HCT116 (cell line): Measurements from ENCODE around the gene RNF130. TPM values are rescaled to one million over a fixed set of nuclear protein-coding genes. Genes with fewer than 3 reads are reported as not detected.

Source experiments
- ATAC-seq: fragments of 200-7000 bp; cut with Tn5 transposase; 2 replicates; pipeline ENCODE4 v1.9.1; 2020; ENCODE audit warnings: mild to moderate bottlenecking, moderate library complexity
- BruUV-seq: library from RNA; stranded (reverse); fragments of 400-500 nt; replicated peaks from 2 replicates; lab custom pipeline; 2021; lab: Mats Ljungman, UMichigan
- CTCF ChIA-PET: fragments of 300-600 bp; sonication (Branson Sonifier 250); formaldehyde crosslinking; loops from one replicate; lab custom pipeline; 2021; ENCODE audit warnings: antibody characterized with exemption; lab: Charles Lee
- POLR2A ChIA-PET: fragments of 300-600, 350-600 bp; sonication (Branson Sonifier 250); formaldehyde crosslinking; loops from one replicate; lab custom pipeline; 2021; ENCODE audit warnings: antibody characterized with exemption; lab: Charles Lee
- RAD21 ChIA-PET, 2 experiments: fragments of 300-600 bp; sonication (Branson Sonifier 250); formaldehyde crosslinking; loops; one replicate each; lab custom pipeline; 2023; ENCODE audit warnings: low total read pairs in 2 of 2; ENCODE audit not compliant: uncharacterized antibody in 2 of 2, unreplicated experiment in 2 of 2, low non-redundant PET in 1 of 2; lab: Charles Lee
- DNase-seq: peaks from one replicate; pipeline ENCODE4 v3.0.0-alpha.2; 2010; ENCODE audit warnings: low read depth, low spot score
- H2AFZ ChIP-seq: fragments of 200-600 bp; shearing (Covaris generic), sonication (generic); 2 replicates; pipeline ENCODE4 v1.6.1; 2017; ENCODE audit warnings: low read depth, mixed run types, mixed read lengths, antibody characterized with exemption, low read length; ENCODE audit not compliant: poor library complexity, severe bottlenecking
- H3K27ac ChIP-seq: 2 replicates; pipeline ENCODE4 v1.5.1; 2012; ENCODE audit warnings: low read depth, low read length
- H3K27me3 ChIP-seq: fragments of 200-600 bp; sonication (generic); 2 replicates; pipeline ENCODE4 v1.6.1; 2016; ENCODE audit warnings: mixed run types, low read length, mixed read lengths; ENCODE audit not compliant: insufficient read depth
- H3K36me3 ChIP-seq, 2 experiments: fragments of 200-500 bp in 1 of 2; fragments of 200-600 bp in 1 of 2; sonication (Bioruptor generic) in 1 of 2; sonication (generic) in 1 of 2; 2 replicates each; pipeline versions ENCODE4 v1.5.1 to v1.6.1; 2014 to 2016; ENCODE audit warnings: low read length in 2 of 2, inconsistent platforms in 1 of 2, mixed read lengths in 1 of 2, mixed run types in 1 of 2; ENCODE audit not compliant: insufficient read depth in 2 of 2, control insufficient read depth in 1 of 2
- H3K4me1 ChIP-seq, 2 experiments: fragments of 200-600 bp in 1 of 2; sonication (generic) in 1 of 2; 2 replicates each; pipeline versions ENCODE4 v1.5.1 to v1.6.1; 2012 to 2017; ENCODE audit warnings: low read length in 2 of 2, inconsistent platforms in 1 of 2, mild to moderate bottlenecking in 1 of 2, mixed read lengths in 1 of 2, mixed run types in 1 of 2, moderate library complexity in 1 of 2; ENCODE audit not compliant: insufficient read depth in 2 of 2, control insufficient read depth in 1 of 2
- H3K4me2 ChIP-seq: fragments of 200-600 bp; sonication (generic); 2 replicates; pipeline ENCODE4 v1.6.1; 2017; ENCODE audit warnings: mixed run types, low read length, mixed read lengths
- H3K4me3 ChIP-seq, 2 experiments: fragments of 200-600 bp in 1 of 2; sonication (generic) in 1 of 2; replicated peaks in 1 of 2; 2 replicates each; pipeline ENCODE4 v1.5.1; 2011 to 2016; ENCODE audit warnings: low read length in 2 of 2, control low read depth in 1 of 2, low read depth in 1 of 2, mild to moderate bottlenecking in 1 of 2, mixed read lengths in 1 of 2, mixed run types in 1 of 2
- H3K79me2 ChIP-seq: fragments of 200-600 bp; sonication (generic); 2 replicates; pipeline ENCODE4 v1.6.1; 2017; ENCODE audit warnings: mild to moderate bottlenecking, mixed run types, low read length, moderate library complexity, mixed read lengths; ENCODE audit not compliant: insufficient read depth
- H3K9ac ChIP-seq: fragments of 200-600 bp; sonication (generic); 2 replicates; pipeline ENCODE4 v1.6.1; 2016; ENCODE audit warnings: low read length, mixed read lengths
- H3K9me2 ChIP-seq: fragments of 200-600 bp; sonication (generic), shearing (Covaris generic); 2 replicates; pipeline ENCODE4 v1.6.1; 2017; ENCODE audit warnings: mixed run types, mild to moderate bottlenecking, moderate library complexity; ENCODE audit not compliant: insufficient read depth
- H3K9me3 ChIP-seq, 2 experiments: fragments of 200-500 bp in 1 of 2; fragments of 200-600 bp in 1 of 2; sonication (Bioruptor generic) in 1 of 2; sonication (generic) in 1 of 2; 2 replicates each; pipeline ENCODE4 v1.6.1; 2014 to 2017; ENCODE audit warnings: low read length in 2 of 2, mixed read lengths in 2 of 2, inconsistent platforms in 1 of 2, low read depth in 1 of 2, mild to moderate bottlenecking in 1 of 2, mixed run types in 1 of 2, moderate library complexity in 1 of 2; ENCODE audit not compliant: control insufficient read depth in 1 of 2, insufficient read depth in 1 of 2
- H4K20me1 ChIP-seq: fragments of 200-600 bp; sonication (generic), shearing (Covaris generic); 2 replicates; pipeline ENCODE4 v1.6.1; 2017; ENCODE audit warnings: mixed run types, mild to moderate bottlenecking, moderate library complexity; ENCODE audit not compliant: insufficient read depth
- ATF3 ChIP-seq: IDR thresholded peaks from 2 replicates; pipeline ENCODE4 v1.6.1; 2012
- CEBPB ChIP-seq: IDR thresholded peaks from 2 replicates; pipeline ENCODE4 v1.6.1; 2012; ENCODE audit warnings: low read depth
- EGR1 ChIP-seq: IDR thresholded peaks from 2 replicates; pipeline ENCODE4 v1.6.1; 2012; ENCODE audit warnings: low read depth
- ELF1 ChIP-seq: IDR thresholded peaks from 2 replicates; pipeline ENCODE4 v1.6.1; 2012; ENCODE audit warnings: low read depth, borderline replicate concordance
- FOSL1 ChIP-seq: IDR thresholded peaks from 2 replicates; pipeline ENCODE4 v1.6.1; 2012; ENCODE audit warnings: low read depth
- JUND ChIP-seq: IDR thresholded peaks from 2 replicates; pipeline ENCODE4 v1.6.1; 2012
- MAX ChIP-seq: IDR thresholded peaks from 2 replicates; pipeline ENCODE4 v1.6.1; 2012
- POLR2A ChIP-seq: IDR thresholded peaks from 2 replicates; pipeline ENCODE4 v1.7.0; 2011; ENCODE audit warnings: borderline replicate concordance; ENCODE audit not compliant: insufficient read depth, insufficient read length; ENCODE audit errors: extremely low read depth
- POLR2AphosphoS5 ChIP-seq: IDR thresholded peaks from 2 replicates; pipeline ENCODE4 v1.6.1; 2011; ENCODE audit warnings: mild to moderate bottlenecking, low read depth, low read length, moderate library complexity
- SRF ChIP-seq: IDR thresholded peaks from 2 replicates; pipeline ENCODE4 v1.6.1; 2012; ENCODE audit warnings: low read depth
- TCF7L2 ChIP-seq: IDR thresholded peaks from 2 replicates; pipeline ENCODE4 v1.7.0; 2011; ENCODE audit warnings: borderline replicate concordance, inconsistent platforms; ENCODE audit not compliant: insufficient read depth, insufficient read length; ENCODE audit errors: extremely low read depth
- YY1 ChIP-seq: IDR thresholded peaks from 2 replicates; pipeline ENCODE4 v1.6.1; 2011; ENCODE audit warnings: low read length, low read depth, moderate library complexity, mild to moderate bottlenecking; ENCODE audit not compliant: insufficient replicate concordance; ENCODE audit errors: extremely low read depth
- ZBTB33 ChIP-seq: IDR thresholded peaks from 2 replicates; pipeline ENCODE4 v1.6.1; 2011; ENCODE audit warnings: mild to moderate bottlenecking, low read length, moderate library complexity; ENCODE audit not compliant: insufficient replicate concordance; ENCODE audit errors: extremely low read depth
- ZFX ChIP-seq: fragments of 450-650 bp; IDR thresholded peaks from 2 replicates; pipeline ENCODE4 v1.6.1; 2017
- intact Hi-C: fragments of 100-400 bp; cut with micrococcal nuclease; formaldehyde crosslinking; loops from 2 replicates; pipeline ENCODE4 v1.10.0; 2022
- total RNA-seq: library from RNA; stranded (reverse); gene quantifications from one replicate; pipeline ENCODE4 v1.2.1, GENCODE V29; 2021; ENCODE audit not compliant: unreplicated experiment
- TF ChIP-seq, protein P1 (sequence below): IDR thresholded peaks from 2 replicates; pipeline ENCODE4 v1.6.1; 2012; ENCODE audit warnings: low read depth
- TF ChIP-seq, protein P2 (sequence below), 3 experiments: fragments of 200-600 bp in 1 of 3; sonication (generic) in 1 of 3; IDR thresholded peaks in 2 of 3; conservative IDR thresholded peaks in 1 of 3; 2 replicates each; pipeline ENCODE4 v1.5.1; 2012 to 2017; ENCODE audit warnings: low read depth in 2 of 3, low read length in 2 of 3, antibody characterized with exemption in 1 of 3, borderline replicate concordance in 1 of 3, control low read depth in 1 of 3, mild to moderate bottlenecking in 1 of 3, mixed read lengths in 1 of 3, mixed run types in 1 of 3, moderate library complexity in 1 of 3; ENCODE audit not compliant: insufficient read depth in 1 of 3

The RNF130 gene
- total RNA-seq, 1 experiment from 2014 or later, result 34.9 TPM

GRCh38 chr5:179981636-179982035, 89.9 kb downstream of the RNF130 start:
- H3K9me2 ChIP-seq, result no peaks in the 10 kb centered on the region
- no peak overlapping the region for H3K4me2 ChIP-seq
- no peak overlapping the region for H2AFZ ChIP-seq
- no peak for TF ChIP-seq YY1
- TF ChIP-seq, protein P1, sequence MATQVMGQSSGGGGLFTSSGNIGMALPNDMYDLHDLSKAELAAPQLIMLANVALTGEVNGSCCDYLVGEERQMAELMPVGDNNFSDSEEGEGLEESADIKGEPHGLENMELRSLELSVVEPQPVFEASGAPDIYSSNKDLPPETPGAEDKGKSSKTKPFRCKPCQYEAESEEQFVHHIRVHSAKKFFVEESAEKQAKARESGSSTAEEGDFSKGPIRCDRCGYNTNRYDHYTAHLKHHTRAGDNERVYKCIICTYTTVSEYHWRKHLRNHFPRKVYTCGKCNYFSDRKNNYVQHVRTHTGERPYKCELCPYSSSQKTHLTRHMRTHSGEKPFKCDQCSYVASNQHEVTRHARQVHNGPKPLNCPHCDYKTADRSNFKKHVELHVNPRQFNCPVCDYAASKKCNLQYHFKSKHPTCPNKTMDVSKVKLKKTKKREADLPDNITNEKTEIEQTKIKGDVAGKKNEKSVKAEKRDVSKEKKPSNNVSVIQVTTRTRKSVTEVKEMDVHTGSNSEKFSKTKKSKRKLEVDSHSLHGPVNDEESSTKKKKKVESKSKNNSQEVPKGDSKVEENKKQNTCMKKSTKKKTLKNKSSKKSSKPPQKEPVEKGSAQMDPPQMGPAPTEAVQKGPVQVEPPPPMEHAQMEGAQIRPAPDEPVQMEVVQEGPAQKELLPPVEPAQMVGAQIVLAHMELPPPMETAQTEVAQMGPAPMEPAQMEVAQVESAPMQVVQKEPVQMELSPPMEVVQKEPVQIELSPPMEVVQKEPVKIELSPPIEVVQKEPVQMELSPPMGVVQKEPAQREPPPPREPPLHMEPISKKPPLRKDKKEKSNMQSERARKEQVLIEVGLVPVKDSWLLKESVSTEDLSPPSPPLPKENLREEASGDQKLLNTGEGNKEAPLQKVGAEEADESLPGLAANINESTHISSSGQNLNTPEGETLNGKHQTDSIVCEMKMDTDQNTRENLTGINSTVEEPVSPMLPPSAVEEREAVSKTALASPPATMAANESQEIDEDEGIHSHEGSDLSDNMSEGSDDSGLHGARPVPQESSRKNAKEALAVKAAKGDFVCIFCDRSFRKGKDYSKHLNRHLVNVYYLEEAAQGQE, result no peak
- no peak for TF ChIP-seq EGR1
- no peak for TF ChIP-seq ZFX
- no peak for TF ChIP-seq CEBPB
- no peak for TF ChIP-seq ATF3
- TF ChIP-seq FOSL1, result no peak
- no peak for TF ChIP-seq MAX
- no peak for TF ChIP-seq ZBTB33
- no peak for TF ChIP-seq ELF1
- TF ChIP-seq JUND, result no peak
- TF ChIP-seq, protein P2, sequence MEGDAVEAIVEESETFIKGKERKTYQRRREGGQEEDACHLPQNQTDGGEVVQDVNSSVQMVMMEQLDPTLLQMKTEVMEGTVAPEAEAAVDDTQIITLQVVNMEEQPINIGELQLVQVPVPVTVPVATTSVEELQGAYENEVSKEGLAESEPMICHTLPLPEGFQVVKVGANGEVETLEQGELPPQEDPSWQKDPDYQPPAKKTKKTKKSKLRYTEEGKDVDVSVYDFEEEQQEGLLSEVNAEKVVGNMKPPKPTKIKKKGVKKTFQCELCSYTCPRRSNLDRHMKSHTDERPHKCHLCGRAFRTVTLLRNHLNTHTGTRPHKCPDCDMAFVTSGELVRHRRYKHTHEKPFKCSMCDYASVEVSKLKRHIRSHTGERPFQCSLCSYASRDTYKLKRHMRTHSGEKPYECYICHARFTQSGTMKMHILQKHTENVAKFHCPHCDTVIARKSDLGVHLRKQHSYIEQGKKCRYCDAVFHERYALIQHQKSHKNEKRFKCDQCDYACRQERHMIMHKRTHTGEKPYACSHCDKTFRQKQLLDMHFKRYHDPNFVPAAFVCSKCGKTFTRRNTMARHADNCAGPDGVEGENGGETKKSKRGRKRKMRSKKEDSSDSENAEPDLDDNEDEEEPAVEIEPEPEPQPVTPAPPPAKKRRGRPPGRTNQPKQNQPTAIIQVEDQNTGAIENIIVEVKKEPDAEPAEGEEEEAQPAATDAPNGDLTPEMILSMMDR (IDR thresholded peaks at IDR 0.05 in 2 of 3, conservative IDR thresholded peaks at IDR 0.05 in 1 of 3; ENCODE audit: borderline replicate concordance in 1 of 3, insufficient read depth in 1 of 3, low read depth in 2 of 3, low read length in 2 of 3), result no peak
- no peak for TF ChIP-seq POLR2AphosphoS5
- no peak for TF ChIP-seq TCF7L2
- TF ChIP-seq SRF, result no peak
- TF ChIP-seq POLR2A, result no peak
- TF ChIP-seq, all 23 proteins: peak for 0
- H3K9me3 ChIP-seq, result no peaks in the 10 kb centered on the region
- no peaks in the 10 kb centered on the region for H3K27me3 ChIP-seq
- no TSS peak for BruUV-seq
- no peak for ATAC-seq
- POLR2A ChIA-PET, result no interaction called here
- intact Hi-C loops, result loop anchor here (10.0 kb wide), 1 partner anchor 217 kb away; no protein-coding TSS in a partner anchor
- no peaks in the 10 kb centered on the region for H3K4me1 ChIP-seq
- H3K4me3 ChIP-seq, result no peak overlapping the region
- no peak for DNase-seq
- H4K20me1 ChIP-seq, result no peaks in the 10 kb centered on the region
- H3K9ac ChIP-seq, result no peak overlapping the region
- H3K27ac ChIP-seq, result no peak overlapping the region
- RAD21 ChIA-PET, result no interaction called here
- no peaks in the 10 kb centered on the region for H3K79me2 ChIP-seq
- H3K36me3 ChIP-seq, result no peaks in the 10 kb centered on the region
- CTCF ChIA-PET, result no interaction called here
